Stomach (tissue), 4 donors: ENCODE measurements around the gene CD3D.

Source experiments
- EP300 ChIP-seq: sonication (generic); formaldehyde crosslinking; IDR thresholded peaks from one replicate; pipeline ENCODE4 v1.6.1; 2017; ENCODE audit warnings: antibody characterized with exemption
- TF ChIP-seq, protein P1 (sequence below), 7 experiments: fragments of 450-650 bp in 4 of 7; fragments of 200-600 bp in 3 of 7; sonication (generic) in 3 of 7; IDR thresholded peaks; one replicate each; pipeline ENCODE4 v1.5.1; 2016 to 2019; ENCODE audit warnings: antibody characterized with exemption in 7 of 7, control low read depth in 2 of 7, mild to moderate bottlenecking in 1 of 7

DNA sequence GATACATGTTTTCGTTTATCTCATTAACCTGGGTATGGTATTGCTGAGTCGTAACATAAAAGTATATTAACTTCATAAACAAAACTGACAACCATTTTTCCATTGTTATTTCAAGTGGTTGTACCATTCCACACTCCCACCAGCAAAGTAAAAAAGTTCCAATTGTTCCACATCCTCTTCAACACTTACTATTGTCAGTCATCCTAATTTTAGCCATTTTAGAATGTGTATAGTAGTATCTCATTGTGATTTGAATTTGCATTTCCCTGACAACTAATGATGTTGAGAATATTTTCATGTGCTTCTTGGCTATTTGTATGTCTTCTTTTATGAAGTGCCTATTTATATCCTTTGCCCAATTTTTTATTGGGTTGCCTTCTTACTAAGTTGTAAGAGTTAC is 48.5 kb downstream of the CD3D start:
- TF ChIP-seq, protein P1, sequence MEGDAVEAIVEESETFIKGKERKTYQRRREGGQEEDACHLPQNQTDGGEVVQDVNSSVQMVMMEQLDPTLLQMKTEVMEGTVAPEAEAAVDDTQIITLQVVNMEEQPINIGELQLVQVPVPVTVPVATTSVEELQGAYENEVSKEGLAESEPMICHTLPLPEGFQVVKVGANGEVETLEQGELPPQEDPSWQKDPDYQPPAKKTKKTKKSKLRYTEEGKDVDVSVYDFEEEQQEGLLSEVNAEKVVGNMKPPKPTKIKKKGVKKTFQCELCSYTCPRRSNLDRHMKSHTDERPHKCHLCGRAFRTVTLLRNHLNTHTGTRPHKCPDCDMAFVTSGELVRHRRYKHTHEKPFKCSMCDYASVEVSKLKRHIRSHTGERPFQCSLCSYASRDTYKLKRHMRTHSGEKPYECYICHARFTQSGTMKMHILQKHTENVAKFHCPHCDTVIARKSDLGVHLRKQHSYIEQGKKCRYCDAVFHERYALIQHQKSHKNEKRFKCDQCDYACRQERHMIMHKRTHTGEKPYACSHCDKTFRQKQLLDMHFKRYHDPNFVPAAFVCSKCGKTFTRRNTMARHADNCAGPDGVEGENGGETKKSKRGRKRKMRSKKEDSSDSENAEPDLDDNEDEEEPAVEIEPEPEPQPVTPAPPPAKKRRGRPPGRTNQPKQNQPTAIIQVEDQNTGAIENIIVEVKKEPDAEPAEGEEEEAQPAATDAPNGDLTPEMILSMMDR (IDR thresholded peaks at IDR 0.05) = no peak
- TF ChIP-seq EP300 = no peak
